WTC11 (cell line): ENCODE data around the gene CAMK1. TPM values are rescaled to one million over a fixed set of nuclear protein-coding genes. Genes with fewer than 3 reads are reported as not detected.

ENCODE experiments used
- ATAC-seq: fragments of 200-7000 bp; cut with Tn5 transposase; 2 replicates; pipeline ENCODE4 v1.10.0; 2021; ENCODE audit warnings: mild to moderate bottlenecking, moderate library complexity
- CTCF ChIA-PET: fragments of 300-600 bp; sonication (Branson Sonifier 250); formaldehyde crosslinking; loops from one replicate; lab custom pipeline; 2021; ENCODE audit warnings: antibody characterized with exemption; lab: Charles Lee
- POLR2A ChIA-PET: fragments of 350-600 bp; sonication (Branson Sonifier 250); formaldehyde crosslinking; loops from one replicate; lab custom pipeline; 2021; ENCODE audit warnings: antibody characterized with exemption; lab: Charles Lee
- DNase-seq: peaks from one replicate; pipeline ENCODE4 v3.0.0; 2021; ENCODE audit warnings: low spot score
- H3K27ac Mint-ChIP-seq: 2 replicates; pipeline ENCODE4 v1.8.0; 2021; ENCODE audit warnings: mixed read lengths
- H3K27me3 Mint-ChIP-seq: 2 replicates; pipeline ENCODE4 v1.8.0; 2021; ENCODE audit warnings: low read depth, mild to moderate bottlenecking, moderate library complexity, mixed read lengths
- H3K36me3 Mint-ChIP-seq: 2 replicates; pipeline ENCODE4 v1.8.0; 2021; ENCODE audit warnings: mixed read lengths
- H3K4me1 Mint-ChIP-seq: 2 replicates; pipeline ENCODE4 v1.8.0; 2022; ENCODE audit warnings: mixed read lengths
- H3K4me3 Mint-ChIP-seq: 2 replicates; pipeline ENCODE4 v1.8.0; 2021; ENCODE audit warnings: mild to moderate bottlenecking, moderate library complexity, mixed read lengths
- H3K9me3 Mint-ChIP-seq: 2 replicates; pipeline ENCODE4 v1.8.0; 2021; ENCODE audit warnings: mixed read lengths
- AFF4 ChIP-seq: sonication (generic); formaldehyde crosslinking; IDR thresholded peaks from 2 replicates; pipeline ENCODE4 v1.8.1; 2023; ENCODE audit warnings: mild to moderate bottlenecking, missing genetic modification reagents, borderline replicate concordance
- ATF6 ChIP-seq: sonication (generic); formaldehyde crosslinking; IDR thresholded peaks from 2 replicates; pipeline ENCODE4 v1.8.1; 2023; ENCODE audit warnings: mild to moderate bottlenecking, missing genetic modification reagents
- CBFB ChIP-seq: sonication (generic); formaldehyde crosslinking; IDR thresholded peaks from 2 replicates; pipeline ENCODE4 v1.8.1; 2022; ENCODE audit warnings: mild to moderate bottlenecking, low read depth, missing genetic modification reagents
- CDX4 ChIP-seq: fragments of 250-450 bp; sonication (Bioruptor Pico); IDR thresholded peaks from 2 replicates; pipeline ENCODE4 v1.9.0; 2021; ENCODE audit warnings: moderate library complexity, mild to moderate bottlenecking, inconsistent platforms, borderline replicate concordance
- ERG ChIP-seq: fragments of 250-450 bp; sonication (Bioruptor Pico); IDR thresholded peaks from 2 replicates; pipeline ENCODE4 v1.8.0; 2021; ENCODE audit warnings: mild to moderate bottlenecking
- ETV6 ChIP-seq: sonication (generic); formaldehyde crosslinking; IDR thresholded peaks from 2 replicates; pipeline ENCODE4 v1.8.1; 2022; ENCODE audit warnings: mild to moderate bottlenecking, missing genetic modification reagents
- FOXP1 ChIP-seq: sonication (generic); formaldehyde crosslinking; IDR thresholded peaks from 2 replicates; pipeline ENCODE4 v1.8.0; 2022; ENCODE audit warnings: missing genetic modification reagents, mild to moderate bottlenecking, moderate library complexity, borderline replicate concordance
- HMGA2 ChIP-seq: fragments of 250-450 bp; sonication (Bioruptor Pico); IDR thresholded peaks from 2 replicates; pipeline ENCODE4 v1.4.0; 2021; ENCODE audit warnings: mild to moderate bottlenecking, moderate library complexity
- HMGXB4 ChIP-seq: sonication (generic); formaldehyde crosslinking; IDR thresholded peaks from 2 replicates; pipeline ENCODE4 v1.8.1; 2023; ENCODE audit warnings: mild to moderate bottlenecking, moderate library complexity, missing genetic modification reagents
- MLX ChIP-seq: sonication (generic); formaldehyde crosslinking; IDR thresholded peaks from 2 replicates; pipeline ENCODE4 v1.8.1; 2023; ENCODE audit warnings: mild to moderate bottlenecking, missing genetic modification reagents, moderate library complexity
- OVOL2 ChIP-seq: fragments of 250-450 bp; sonication (Bioruptor Pico); IDR thresholded peaks from 2 replicates; pipeline ENCODE4 v1.9.0; 2021; ENCODE audit warnings: mild to moderate bottlenecking, borderline replicate concordance
- TEAD1 ChIP-seq: sonication (generic); formaldehyde crosslinking; IDR thresholded peaks from 2 replicates; pipeline ENCODE4 v1.8.0; 2022; ENCODE audit warnings: mild to moderate bottlenecking, missing genetic modification reagents
- TEAD4 ChIP-seq: sonication (generic); formaldehyde crosslinking; IDR thresholded peaks from 2 replicates; pipeline ENCODE4 v1.8.0; 2022; ENCODE audit warnings: mild to moderate bottlenecking, missing genetic modification reagents
- USF2 ChIP-seq: sonication (generic); formaldehyde crosslinking; IDR thresholded peaks from 2 replicates; pipeline ENCODE4 v1.8.1; 2023; ENCODE audit warnings: mild to moderate bottlenecking, missing genetic modification reagents, moderate library complexity
- ZNF263 ChIP-seq: sonication (generic); formaldehyde crosslinking; IDR thresholded peaks from 2 replicates; pipeline ENCODE4 v1.8.1; 2022; ENCODE audit warnings: low read depth, mild to moderate bottlenecking, moderate library complexity, missing genetic modification reagents
- ZNF317 ChIP-seq: sonication (generic); formaldehyde crosslinking; IDR thresholded peaks from 2 replicates; pipeline ENCODE4 v1.8.1; 2023; ENCODE audit warnings: low read depth, mild to moderate bottlenecking, moderate library complexity, missing genetic modification reagents, borderline replicate concordance
- total RNA-seq: library from RNA; stranded (reverse); gene quantifications from 3 replicates; pipeline ENCODE4 v1.2.3, GENCODE V29; 2021

Gene CAMK1
- total RNA-seq, 1 experiment from 2014 or later: 3.1 TPM

GRCh38 chr3:9754678-9755077 lies 15.1 kb downstream of the CAMK1 start:
- DNase-seq (no peak), ATAC-seq (no peak)
- TF ChIP-seq ATF6 (CRISPR knock-in tag) (no peak), ERG (CRISPR knock-in tag) (no peak), ZNF263 (no peak), TEAD4 (CRISPR knock-in tag) (no peak), MLX (CRISPR knock-in tag) (no peak), HMGA2 (CRISPR knock-in tag) (no peak), AFF4 (CRISPR knock-in tag) (no peak), TEAD1 (CRISPR knock-in tag) (no peak), CDX4 (CRISPR knock-in tag) (no peak)
- Mint-ChIP-seq H3K4me1 (peaks cover 7% of the 10 kb centered on the region), H3K27me3 (peaks cover 3% of the 10 kb centered on the region; the same call in 1 of the 2 replicates), H3K9me3 (no peaks in the 10 kb centered on the region), H3K36me3 (peaks cover 33% of the 10 kb centered on the region), H3K27ac (no peak overlapping the region), H3K4me3 (no peak overlapping the region)
- POLR2A ChIA-PET: no interaction called here
- CTCF ChIA-PET: interaction anchor here (0.8 kb wide), 1 partner anchor 192 kb away, joined by 3 read pairs; no protein-coding TSS in a partner anchor

- DNase-seq (no peak), ATAC-seq (no peak)
- ChIA-PET POLR2A (interaction anchor here (1.2 to 2.2 kb wide), 3 partner anchors 13 to 24 kb away, joined by 3 to 8 read pairs (median 5); partner anchors contain the start of gene CAMK1), CTCF (interaction anchor here (0.8 to 1.1 kb wide), 2 partner anchors 24 to 247 kb away, joined by 3 to 7 read pairs; no protein-coding TSS in a partner anchor)
- no peaks in the 10 kb centered on the region for H3K9me3 Mint-ChIP-seq
- H3K27me3 Mint-ChIP-seq: no peaks in the 10 kb centered on the region
- peak overlapping the region; percentile 99 for H3K27ac Mint-ChIP-seq
- H3K4me3 Mint-ChIP-seq: peak overlapping the region; percentile 98
- TF ChIP-seq OVOL2 (CRISPR knock-in tag) (no peak), CDX4 (CRISPR knock-in tag) (no peak), HMGXB4 (CRISPR knock-in tag) (0 out of 2 replicates have a peak, but pooled peaks have one; percentile 7), FOXP1 (CRISPR knock-in tag) (no peak), ETV6 (CRISPR knock-in tag) (no peak), ZNF317 (CRISPR knock-in tag) (no peak), CBFB (no peak), USF2 (CRISPR knock-in tag) (no peak)
- H3K4me1 Mint-ChIP-seq: peaks cover 11% of the 10 kb centered on the region
- H3K36me3 Mint-ChIP-seq: peaks cover 43% of the 10 kb centered on the region
These were observed 19.0 kb downstream of the CAMK1 start for GRCh38 chr3:9750556-9751411.
